Measurements from ENCODE around the gene VAV2. TPM values are rescaled to one million over a fixed set of nuclear protein-coding genes. Genes with fewer than 3 reads are reported as not detected.

Gene VAV2
- total RNA-seq, 2 donors from 2014 or later: 7.0 to 7.3 TPM

DNA sequence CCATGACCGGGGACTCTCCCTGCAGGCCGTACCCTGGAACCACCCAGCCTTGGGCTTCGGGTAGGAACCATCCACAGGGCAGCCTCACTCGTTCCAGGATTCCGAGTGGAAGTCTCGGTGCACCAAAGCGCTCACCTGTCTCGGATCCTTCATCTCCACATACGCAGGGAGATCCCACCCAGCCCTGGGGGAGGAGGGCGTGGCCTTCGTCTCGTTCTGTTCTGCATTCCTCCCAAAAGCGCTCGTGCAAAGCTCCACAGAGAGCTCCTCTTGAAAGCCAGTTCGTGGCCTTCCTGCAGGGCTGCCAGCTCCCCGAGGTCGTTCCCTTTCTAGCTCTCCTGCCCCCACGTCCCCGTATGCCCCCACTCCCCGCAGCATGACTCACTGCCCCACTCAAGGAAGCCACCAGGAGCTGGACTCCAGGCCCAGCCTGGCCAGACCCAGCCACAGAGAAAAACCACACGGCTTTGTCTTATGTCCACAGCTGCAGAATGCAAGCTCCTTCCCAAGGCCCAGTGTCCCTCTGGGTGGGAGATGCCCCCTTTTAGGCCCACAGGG lies 189.0 kb downstream of the VAV2 start:
- Mint-ChIP-seq H3K4me3 (no peak overlapping the region), H3K9me3 (no peaks in the 10 kb centered on the region), H3K27ac (no peak overlapping the region), H3K36me3 (ENCODE audit: low read depth) (no peaks in the 10 kb centered on the region), H3K4me1 (no peaks in the 10 kb centered on the region), H3K27me3 (no peaks in the 10 kb centered on the region)
- no peak for ATAC-seq (replicated peaks)

DNA sequence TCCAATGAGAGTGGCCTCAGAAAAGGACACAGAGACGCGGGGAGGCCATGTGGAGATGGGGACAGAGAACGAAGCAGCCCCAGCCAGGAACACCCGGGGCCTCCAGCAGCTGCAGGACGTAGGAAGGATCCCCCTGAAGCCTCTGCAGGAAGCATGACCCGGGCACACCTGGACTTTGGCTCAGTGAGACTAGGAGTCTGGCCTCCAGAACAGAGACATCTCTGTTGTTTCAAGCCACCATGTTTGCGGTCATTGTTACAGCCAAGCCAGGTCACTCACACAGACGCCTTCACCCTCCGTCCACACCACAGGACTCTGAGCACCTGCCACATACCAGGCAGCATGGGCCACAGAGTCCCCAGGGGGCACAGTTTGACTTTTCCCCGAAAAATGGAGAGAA lies 190.4 kb downstream of the VAV2 start:
- Mint-ChIP-seq H3K36me3 (ENCODE audit: low read depth) (no peaks in the 10 kb centered on the region), H3K4me1 (no peaks in the 10 kb centered on the region), H3K9me3 (no peaks in the 10 kb centered on the region), H3K4me3 (no peak overlapping the region), H3K27me3 (no peaks in the 10 kb centered on the region), H3K27ac (no peak overlapping the region)
- ATAC-seq (replicated peaks): no peak

DNA sequence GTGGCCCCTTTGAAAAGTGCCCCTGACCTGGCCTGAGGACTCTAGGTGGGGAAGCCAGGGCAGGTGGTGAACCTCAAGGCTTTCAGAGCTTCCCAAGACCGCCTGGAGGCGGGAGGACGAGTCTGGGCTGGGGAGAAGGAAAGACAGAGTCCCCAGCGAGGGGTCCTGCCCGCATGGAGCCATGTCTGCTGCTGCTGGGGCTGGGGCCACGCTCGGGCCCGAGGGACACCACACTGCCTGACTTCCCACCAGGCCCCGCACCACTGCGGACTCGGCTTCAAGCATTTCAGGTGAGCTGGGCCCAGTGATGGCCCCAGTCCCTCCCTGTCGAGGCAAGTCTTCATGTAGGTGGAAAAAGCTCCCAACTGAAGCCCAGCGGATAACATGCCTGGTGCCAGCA lies 191.9 kb downstream of the VAV2 start:
- Mint-ChIP-seq H3K4me3 (no peak overlapping the region), H3K36me3 (ENCODE audit: low read depth) (no peaks in the 10 kb centered on the region), H3K27ac (no peak overlapping the region), H3K9me3 (no peaks in the 10 kb centered on the region), H3K4me1 (no peaks in the 10 kb centered on the region), H3K27me3 (no peaks in the 10 kb centered on the region)
- ATAC-seq (replicated peaks): no peak

DNA sequence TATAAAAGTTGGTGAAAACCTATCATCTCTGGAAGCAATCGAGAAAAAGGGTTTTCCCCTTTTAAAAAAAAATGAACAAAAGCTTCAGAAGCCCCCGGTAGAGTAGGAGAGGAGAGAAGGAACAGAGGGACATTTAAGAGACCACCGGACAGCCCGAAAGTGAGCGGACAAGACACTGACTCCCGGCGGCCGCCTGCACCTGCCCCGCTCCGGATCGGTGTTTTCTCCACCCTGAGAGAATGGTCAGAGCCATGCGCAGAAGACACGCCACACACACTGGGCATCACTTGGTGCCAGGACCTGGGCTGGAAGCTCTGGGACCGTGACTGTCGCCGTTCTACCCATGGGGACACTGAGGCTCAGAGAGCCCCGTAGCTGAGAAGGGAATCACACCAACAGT lies 192.4 kb downstream of the VAV2 start:
- H3K27ac Mint-ChIP-seq: no peak overlapping the region
- no peak for ATAC-seq (replicated peaks)
- H3K27me3 Mint-ChIP-seq: no peaks in the 10 kb centered on the region
- no peaks in the 10 kb centered on the region for H3K36me3 Mint-ChIP-seq (ENCODE audit: low read depth)
- no peaks in the 10 kb centered on the region for H3K9me3 Mint-ChIP-seq
- H3K4me1 Mint-ChIP-seq: no peaks in the 10 kb centered on the region
- no peak overlapping the region for H3K4me3 Mint-ChIP-seq

DNA sequence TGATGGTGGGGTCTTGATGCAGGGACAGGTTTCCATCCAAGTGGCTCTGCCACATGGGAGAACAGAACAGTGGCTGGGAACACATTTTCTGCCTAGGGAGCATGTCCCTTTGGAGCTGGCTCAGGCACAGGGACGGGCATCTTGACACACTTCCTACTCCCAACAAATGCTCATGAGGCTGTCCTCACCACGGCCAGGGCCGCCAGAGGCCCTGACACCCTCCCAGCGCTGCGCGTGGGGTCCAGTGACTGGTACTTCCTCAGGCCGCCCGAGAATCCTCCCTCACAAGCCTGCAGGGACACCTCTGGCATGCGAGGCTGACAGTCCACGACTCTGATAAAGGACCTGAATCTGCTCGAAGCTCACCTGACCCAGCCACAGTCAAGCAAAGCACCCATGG lies 193.0 kb downstream of the VAV2 start:
- Mint-ChIP-seq H3K27me3 (no peaks in the 10 kb centered on the region), H3K4me1 (no peaks in the 10 kb centered on the region), H3K36me3 (ENCODE audit: low read depth) (no peaks in the 10 kb centered on the region), H3K27ac (no peak overlapping the region), H3K4me3 (no peak overlapping the region), H3K9me3 (no peaks in the 10 kb centered on the region)
- ATAC-seq (replicated peaks): no peak

DNA sequence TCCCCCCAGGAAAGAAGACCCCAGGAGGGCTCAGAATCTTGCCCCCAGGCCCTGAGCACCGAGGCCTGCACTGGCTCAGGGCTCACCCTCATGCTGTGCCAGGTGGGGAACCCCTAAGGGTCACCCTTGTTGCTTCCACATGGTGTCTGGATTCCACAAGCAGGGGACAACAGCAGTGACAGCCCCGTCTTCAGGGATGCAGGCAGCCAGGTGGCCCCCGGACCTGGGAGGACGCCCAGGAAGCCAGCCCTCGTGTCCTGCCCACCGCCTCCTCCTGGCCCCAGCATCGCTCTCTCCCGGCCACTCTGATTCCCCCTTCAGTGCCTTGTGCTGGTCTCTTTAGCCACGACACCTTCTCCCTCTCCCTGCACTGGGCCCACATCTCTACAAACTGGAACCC lies 194.0 kb downstream of the VAV2 start:
- Mint-ChIP-seq H3K27ac (no peak overlapping the region), H3K36me3 (ENCODE audit: low read depth) (no peaks in the 10 kb centered on the region), H3K4me1 (no peaks in the 10 kb centered on the region), H3K9me3 (no peaks in the 10 kb centered on the region), H3K27me3 (no peaks in the 10 kb centered on the region), H3K4me3 (no peak overlapping the region)
- no peak for ATAC-seq (replicated peaks)

DNA sequence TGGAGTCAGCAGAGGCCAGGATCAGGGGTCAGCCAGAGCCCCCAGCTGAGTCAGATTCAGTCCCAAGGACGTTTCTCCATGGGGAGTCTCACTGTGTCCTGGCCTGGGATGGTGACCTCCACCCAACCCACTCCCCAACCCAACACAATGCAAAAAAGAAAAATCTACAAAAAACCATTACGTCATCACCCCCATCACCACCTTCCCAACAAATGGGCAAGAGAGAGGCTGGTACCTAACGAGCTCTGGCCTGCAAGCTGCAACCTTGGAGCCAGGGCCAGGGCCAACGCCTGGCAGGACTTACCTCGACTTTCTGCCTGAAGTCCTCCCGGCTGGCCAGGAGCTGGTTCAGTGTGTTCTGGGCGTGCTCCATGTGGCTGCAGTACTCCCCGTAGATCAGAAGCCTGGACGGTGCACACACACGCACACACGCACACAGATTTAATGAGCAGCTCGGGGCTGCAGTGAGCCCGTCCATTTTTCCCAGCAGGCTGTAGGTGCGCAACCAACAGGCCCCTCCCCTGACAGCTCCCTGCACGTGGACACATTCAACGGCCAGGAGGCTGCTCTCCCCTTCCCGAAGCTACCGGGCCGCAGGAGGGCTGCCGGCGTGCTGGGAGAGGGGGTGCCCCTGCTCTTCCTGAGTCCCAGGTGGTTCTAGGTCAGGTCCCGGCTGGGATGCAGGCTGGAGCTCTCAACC lies 194.6 kb downstream of the VAV2 start:
- Mint-ChIP-seq H3K9me3 (no peaks in the 10 kb centered on the region), H3K36me3 (ENCODE audit: low read depth) (no peaks in the 10 kb centered on the region), H3K27ac (no peak overlapping the region), H3K4me3 (no peak overlapping the region), H3K27me3 (no peaks in the 10 kb centered on the region), H3K4me1 (no peaks in the 10 kb centered on the region)
- no peak for ATAC-seq (replicated peaks)

DNA sequence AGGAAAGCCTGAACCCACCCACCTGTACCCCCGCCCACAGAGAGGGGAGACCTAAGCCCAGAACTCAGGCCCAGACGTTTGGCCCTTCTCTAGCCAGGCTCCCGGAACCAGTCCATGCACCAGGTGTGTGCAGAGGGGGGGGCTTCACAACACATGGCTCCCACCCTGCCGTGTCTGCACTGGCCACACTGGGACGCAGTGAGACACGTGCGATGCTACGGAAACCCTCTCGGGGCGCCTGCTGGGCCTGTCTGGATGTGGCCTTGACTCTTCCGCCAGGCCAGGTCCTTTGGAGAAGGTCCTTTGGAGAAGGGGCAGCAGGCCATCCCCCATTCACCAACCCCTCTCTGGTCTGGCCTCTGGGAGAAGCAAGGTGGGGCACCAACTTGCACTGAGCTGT lies 195.6 kb downstream of the VAV2 start:
- H3K36me3 Mint-ChIP-seq (ENCODE audit: low read depth): no peaks in the 10 kb centered on the region
- no peak for ATAC-seq (replicated peaks)
- no peaks in the 10 kb centered on the region for H3K27me3 Mint-ChIP-seq
- H3K27ac Mint-ChIP-seq: no peak overlapping the region
- peaks cover 8% of the 10 kb centered on the region for H3K4me1 Mint-ChIP-seq
- no peaks in the 10 kb centered on the region for H3K9me3 Mint-ChIP-seq
- no peak overlapping the region for H3K4me3 Mint-ChIP-seq

DNA sequence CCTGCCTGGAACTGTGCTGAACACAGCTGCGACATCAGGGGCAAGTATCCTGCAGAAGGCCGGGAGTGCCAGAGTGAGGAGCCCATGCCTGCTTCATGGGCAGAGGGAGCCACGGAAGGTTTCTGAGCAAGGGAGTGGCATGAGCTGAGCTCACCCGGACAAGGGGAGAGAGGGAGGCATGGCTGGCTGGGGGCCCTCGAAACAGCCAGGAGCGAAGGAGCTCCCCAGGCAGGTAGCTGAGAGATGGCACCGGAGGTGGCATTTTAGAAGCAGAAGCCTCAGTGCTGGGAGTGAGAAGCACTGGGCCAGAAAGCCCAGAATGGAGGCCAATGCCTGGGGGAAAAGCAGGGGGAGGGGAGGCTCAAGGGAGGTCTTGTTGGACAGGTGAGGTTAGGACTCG lies 197.1 kb downstream of the VAV2 start:
- Mint-ChIP-seq H3K4me1 (peaks cover 8% of the 10 kb centered on the region), H3K27me3 (no peaks in the 10 kb centered on the region), H3K36me3 (ENCODE audit: low read depth) (no peaks in the 10 kb centered on the region), H3K27ac (no peak overlapping the region), H3K9me3 (no peaks in the 10 kb centered on the region), H3K4me3 (no peak overlapping the region)
- ATAC-seq (replicated peaks): no peak

DNA sequence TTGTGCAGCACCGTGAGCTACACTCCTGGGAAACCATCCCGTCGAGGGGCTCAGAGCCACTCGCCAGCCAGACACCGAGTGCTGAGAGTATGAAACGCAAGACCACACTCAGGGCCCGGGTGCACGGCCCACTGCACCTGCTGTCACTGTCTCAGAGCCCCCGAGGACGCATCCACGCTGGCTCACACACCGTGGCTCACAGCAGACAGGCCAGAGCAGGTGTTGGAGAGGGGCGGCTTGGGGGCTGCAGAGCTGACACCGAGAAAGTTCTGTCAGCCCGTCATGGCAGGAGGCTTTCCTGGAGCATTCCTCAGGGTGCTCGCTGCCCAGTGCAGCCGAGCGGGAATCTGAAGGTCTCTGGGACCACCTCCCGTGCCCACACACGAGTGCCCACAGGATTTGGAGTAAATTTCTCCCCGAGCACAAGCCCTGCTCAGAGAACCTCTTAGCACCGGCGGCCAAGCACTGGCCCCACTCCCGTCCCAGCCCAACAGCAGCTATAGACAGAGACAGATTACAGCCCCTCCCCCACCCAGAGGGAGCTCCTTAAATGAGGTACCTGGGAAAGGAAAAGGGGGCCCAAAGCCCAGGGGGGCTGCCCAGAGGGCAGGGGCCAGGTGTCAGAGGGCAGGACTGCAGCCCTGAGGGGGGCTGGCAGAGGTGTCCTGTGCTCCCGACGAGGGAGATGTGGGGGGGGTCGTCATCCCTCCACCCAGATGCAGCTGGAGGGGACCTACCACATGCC lies 197.9 kb downstream of the VAV2 start:
- ATAC-seq (replicated peaks): no peak
- H3K27ac Mint-ChIP-seq: no peak overlapping the region

DNA sequence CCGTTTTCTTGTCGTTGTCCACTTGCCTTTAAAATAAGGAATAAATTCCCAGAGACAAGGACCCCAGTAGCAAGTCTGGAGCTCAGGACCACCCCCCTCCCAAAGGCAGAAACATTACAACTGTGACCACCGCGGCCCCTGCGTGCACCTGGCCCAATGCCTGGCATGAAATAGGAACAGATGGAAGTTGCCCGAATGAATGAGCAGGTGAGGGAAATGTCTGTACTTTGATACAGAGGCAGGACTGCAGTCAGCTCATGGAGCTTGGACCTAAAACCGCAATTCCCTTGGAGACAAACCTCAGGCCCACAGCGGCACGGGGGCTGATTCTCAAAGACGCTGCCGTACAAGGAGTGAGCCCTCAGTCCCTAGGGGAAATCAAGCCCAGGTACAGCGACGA lies 198.7 kb downstream of the VAV2 start:
- no peak overlapping the region for H3K4me3 Mint-ChIP-seq
- H3K4me1 Mint-ChIP-seq: peaks cover 8% of the 10 kb centered on the region
- ATAC-seq (replicated peaks): no peak
- no peaks in the 10 kb centered on the region for H3K27me3 Mint-ChIP-seq
- no peak overlapping the region for H3K27ac Mint-ChIP-seq
- no peaks in the 10 kb centered on the region for H3K9me3 Mint-ChIP-seq
- no peaks in the 10 kb centered on the region for H3K36me3 Mint-ChIP-seq (ENCODE audit: low read depth)

More for the DNA sequence above, 197.9 kb downstream of the VAV2 start:
- H3K36me3 Mint-ChIP-seq (ENCODE audit: low read depth): no peaks in the 10 kb centered on the region
- H3K4me1 Mint-ChIP-seq: peaks cover 8% of the 10 kb centered on the region
- H3K4me3 Mint-ChIP-seq: no peak overlapping the region
- no peaks in the 10 kb centered on the region for H3K9me3 Mint-ChIP-seq
- no peaks in the 10 kb centered on the region for H3K27me3 Mint-ChIP-seq

DNA sequence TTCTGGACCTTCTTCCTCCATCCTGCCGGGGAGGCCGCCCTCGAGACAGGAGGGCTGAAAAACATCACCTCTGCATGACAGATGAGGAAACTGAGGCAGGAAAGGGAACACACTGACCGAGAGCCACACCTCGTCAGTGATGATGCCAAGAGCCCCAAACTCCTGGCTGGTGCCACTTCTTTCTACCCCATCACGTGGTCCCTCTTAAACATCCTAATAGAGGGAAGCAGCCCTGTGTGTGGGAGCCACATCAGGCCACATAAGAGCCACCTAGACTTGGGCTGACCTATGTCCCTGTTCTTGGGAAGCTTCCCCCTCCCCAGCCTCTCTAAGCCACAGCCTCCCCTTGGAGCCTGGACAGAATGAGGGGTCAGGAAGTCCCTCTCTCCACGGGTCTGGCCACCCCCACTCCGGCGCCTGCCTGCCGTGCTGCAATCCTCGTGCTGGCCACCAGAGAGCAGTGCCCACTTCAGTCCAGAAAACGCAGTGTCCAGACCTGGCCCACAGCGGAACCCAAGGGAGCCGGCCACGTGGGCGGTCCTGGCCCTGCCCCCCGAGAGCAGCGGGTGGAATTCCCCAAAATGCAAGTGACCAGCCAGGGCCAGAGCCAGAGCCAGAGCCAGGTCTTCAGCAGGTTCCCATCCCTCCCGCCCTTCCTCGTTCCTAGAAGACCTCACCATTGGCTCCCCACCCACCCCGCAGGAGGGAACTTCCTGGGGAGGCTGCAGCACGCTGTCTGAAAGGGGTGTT lies 199.2 kb downstream of the VAV2 start:
- ATAC-seq (replicated peaks): peak; percentile 72
- Mint-ChIP-seq H3K27ac (no peak overlapping the region), H3K4me1 (peaks cover 8% of the 10 kb centered on the region), H3K36me3 (ENCODE audit: low read depth) (no peaks in the 10 kb centered on the region), H3K9me3 (no peaks in the 10 kb centered on the region), H3K4me3 (no peak overlapping the region), H3K27me3 (no peaks in the 10 kb centered on the region)

DNA sequence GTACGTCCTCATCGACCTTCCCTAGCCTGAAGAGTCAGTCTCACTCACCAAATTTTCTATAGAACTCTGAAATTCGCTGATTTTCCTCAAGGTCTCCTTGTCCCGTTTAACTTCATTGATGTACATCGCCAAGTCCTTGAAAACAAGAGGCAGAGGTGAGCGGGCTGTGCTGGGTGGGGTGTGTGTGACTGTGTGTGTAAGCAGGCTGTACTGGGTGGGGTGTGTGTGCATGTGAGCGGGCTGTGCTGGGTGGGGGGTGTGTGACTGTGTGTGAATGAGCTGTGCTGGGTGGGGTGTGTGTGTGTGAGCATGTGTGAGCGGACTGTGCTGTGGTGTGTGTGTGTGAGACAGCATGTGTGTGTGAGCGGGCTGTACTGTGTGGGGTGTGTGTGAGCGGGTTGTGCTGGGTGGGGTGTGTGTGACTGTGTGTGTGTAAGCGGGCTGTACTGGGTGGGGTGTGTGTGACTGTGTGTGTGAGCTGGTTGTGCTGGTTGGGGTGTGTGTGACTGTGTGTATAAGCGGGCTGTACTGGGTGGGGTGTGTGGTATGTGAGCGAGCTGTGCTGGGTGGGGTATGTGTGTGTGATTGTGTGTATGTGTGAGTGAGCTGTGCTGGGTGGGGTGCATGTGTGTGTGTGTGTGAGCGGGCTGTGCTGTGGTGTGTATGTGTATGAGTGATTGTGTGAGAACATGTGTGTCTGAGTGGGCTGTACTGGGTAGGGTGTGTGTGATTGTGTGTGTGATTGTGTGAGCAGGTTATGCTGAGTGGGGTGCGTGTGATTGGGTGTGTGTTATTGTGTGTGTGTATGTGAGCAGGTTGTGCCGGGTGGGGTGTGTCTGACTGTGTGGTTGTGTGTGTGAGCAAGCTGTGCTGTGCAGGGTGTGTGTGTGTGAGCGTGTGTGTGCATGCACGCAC lies 200.1 kb downstream of the VAV2 start:
- Mint-ChIP-seq H3K4me3 (no peak overlapping the region), H3K36me3 (ENCODE audit: low read depth) (no peaks in the 10 kb centered on the region), H3K27ac (no peak overlapping the region), H3K27me3 (no peaks in the 10 kb centered on the region), H3K9me3 (no peaks in the 10 kb centered on the region), H3K4me1 (peaks cover 8% of the 10 kb centered on the region)
- ATAC-seq (replicated peaks): peak; percentile 15

DNA sequence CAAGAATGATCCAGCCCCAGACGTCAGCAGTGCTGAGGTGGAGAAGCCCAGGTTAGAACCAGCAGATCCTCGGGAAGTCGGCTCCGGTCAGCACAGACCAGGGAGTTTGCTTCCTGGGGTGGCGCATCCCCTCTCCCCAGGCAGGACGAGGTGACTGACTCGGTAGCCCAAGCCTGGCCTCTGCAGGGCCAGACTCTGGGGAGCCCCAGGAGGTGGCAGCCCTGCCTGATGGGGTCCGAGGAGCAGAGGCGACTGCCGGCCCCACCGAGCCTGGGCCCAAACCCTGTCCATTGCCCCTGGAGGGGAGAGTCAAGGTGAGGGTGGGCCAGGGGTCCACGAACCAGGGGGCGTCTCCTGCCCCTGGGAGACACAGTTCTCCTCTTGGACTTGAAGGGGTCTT lies 201.1 kb downstream of the VAV2 start:
- no peak overlapping the region for H3K4me3 Mint-ChIP-seq
- no peak for ATAC-seq (replicated peaks)
- no peaks in the 10 kb centered on the region for H3K27me3 Mint-ChIP-seq
- no peaks in the 10 kb centered on the region for H3K9me3 Mint-ChIP-seq
- no peaks in the 10 kb centered on the region for H3K36me3 Mint-ChIP-seq (ENCODE audit: low read depth)
- no peak overlapping the region for H3K27ac Mint-ChIP-seq
- H3K4me1 Mint-ChIP-seq: peaks cover 8% of the 10 kb centered on the region
